Measurements from ENCODE around the gene IGLL5. TPM values are rescaled to one million over a fixed set of nuclear protein-coding genes. Genes with fewer than 3 reads are reported as not detected.

The IGLL5 gene
- polyA plus RNA-seq, 1 donor (not counting 4 experiments of a cell fraction or from before 2014, with no cell fraction given), result not detected

GRCh38 chr22:22908941-22909604 is 21.5 kb downstream of the IGLL5 start:
- FAIRE-seq (no peak), DNase-seq (ENCODE audit: low read depth, low spot score) (no peak)
- TF ChIP-seq EZH2 (IDR thresholded peaks at IDR 0.05; ENCODE audit: low read length), result no peak
- TF ChIP-seq, protein P1, sequence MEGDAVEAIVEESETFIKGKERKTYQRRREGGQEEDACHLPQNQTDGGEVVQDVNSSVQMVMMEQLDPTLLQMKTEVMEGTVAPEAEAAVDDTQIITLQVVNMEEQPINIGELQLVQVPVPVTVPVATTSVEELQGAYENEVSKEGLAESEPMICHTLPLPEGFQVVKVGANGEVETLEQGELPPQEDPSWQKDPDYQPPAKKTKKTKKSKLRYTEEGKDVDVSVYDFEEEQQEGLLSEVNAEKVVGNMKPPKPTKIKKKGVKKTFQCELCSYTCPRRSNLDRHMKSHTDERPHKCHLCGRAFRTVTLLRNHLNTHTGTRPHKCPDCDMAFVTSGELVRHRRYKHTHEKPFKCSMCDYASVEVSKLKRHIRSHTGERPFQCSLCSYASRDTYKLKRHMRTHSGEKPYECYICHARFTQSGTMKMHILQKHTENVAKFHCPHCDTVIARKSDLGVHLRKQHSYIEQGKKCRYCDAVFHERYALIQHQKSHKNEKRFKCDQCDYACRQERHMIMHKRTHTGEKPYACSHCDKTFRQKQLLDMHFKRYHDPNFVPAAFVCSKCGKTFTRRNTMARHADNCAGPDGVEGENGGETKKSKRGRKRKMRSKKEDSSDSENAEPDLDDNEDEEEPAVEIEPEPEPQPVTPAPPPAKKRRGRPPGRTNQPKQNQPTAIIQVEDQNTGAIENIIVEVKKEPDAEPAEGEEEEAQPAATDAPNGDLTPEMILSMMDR (optimal IDR thresholded peaks at IDR 0.05 in 1 of 3, IDR thresholded peaks at IDR 0.05 in 1 of 3, conservative IDR thresholded peaks at IDR 0.05 in 1 of 3; ENCODE audit: extremely low read depth in 1 of 3, insufficient read depth in 2 of 3, low read length in 3 of 3), result no peak
- Histone ChIP-seq H4K20me1 (ENCODE audit: control insufficient read depth, extremely low read depth, insufficient read depth, low read length) (no peaks in the 10 kb centered on the region), H3K36me3 (ENCODE audit: control insufficient read depth in 2 of 2, extremely low read depth in 1 of 2, insufficient read depth in 2 of 2, low read length in 2 of 2) (no peaks in the 10 kb centered on the region), H3K4me3 (ENCODE audit: control insufficient read depth in 2 of 3, extremely low read depth in 1 of 3, insufficient read depth in 2 of 3, low read depth in 1 of 3, low read length in 3 of 3) (no peak overlapping the region), H3K27ac (ENCODE audit: control insufficient read depth, insufficient read depth, low read length) (no peak overlapping the region), H3K27me3 (ENCODE audit: control insufficient read depth, extremely low read depth, insufficient read depth, low read length) (no peaks in the 10 kb centered on the region), H3K9ac (ENCODE audit: control insufficient read depth, extremely low read depth, insufficient read depth, low read length) (no peak overlapping the region), H3K79me2 (ENCODE audit: control insufficient read depth, insufficient read depth, low read length) (no peaks in the 10 kb centered on the region), H3K4me2 (ENCODE audit: control insufficient read depth, extremely low read depth, insufficient read depth, low read depth, low read length) (no peak overlapping the region), H2AFZ (ENCODE audit: control insufficient read depth, low read length) (no peak overlapping the region), H3K9me1 (ENCODE audit: control insufficient read depth, extremely low read depth, insufficient read depth, low read length) (no peaks in the 10 kb centered on the region), H3K9me3 (ENCODE audit: control insufficient read depth, low read depth, low read length) (no peaks in the 10 kb centered on the region), H3K4me1 (ENCODE audit: control insufficient read depth, extremely low read depth, insufficient read depth, low read length) (no peaks in the 10 kb centered on the region)
- dilution Hi-C loops (cut with MboI; ENCODE audit: extremely low pct_ligation_motif_present, low sequenced_read_pairs), result no loop called here

DNA sequence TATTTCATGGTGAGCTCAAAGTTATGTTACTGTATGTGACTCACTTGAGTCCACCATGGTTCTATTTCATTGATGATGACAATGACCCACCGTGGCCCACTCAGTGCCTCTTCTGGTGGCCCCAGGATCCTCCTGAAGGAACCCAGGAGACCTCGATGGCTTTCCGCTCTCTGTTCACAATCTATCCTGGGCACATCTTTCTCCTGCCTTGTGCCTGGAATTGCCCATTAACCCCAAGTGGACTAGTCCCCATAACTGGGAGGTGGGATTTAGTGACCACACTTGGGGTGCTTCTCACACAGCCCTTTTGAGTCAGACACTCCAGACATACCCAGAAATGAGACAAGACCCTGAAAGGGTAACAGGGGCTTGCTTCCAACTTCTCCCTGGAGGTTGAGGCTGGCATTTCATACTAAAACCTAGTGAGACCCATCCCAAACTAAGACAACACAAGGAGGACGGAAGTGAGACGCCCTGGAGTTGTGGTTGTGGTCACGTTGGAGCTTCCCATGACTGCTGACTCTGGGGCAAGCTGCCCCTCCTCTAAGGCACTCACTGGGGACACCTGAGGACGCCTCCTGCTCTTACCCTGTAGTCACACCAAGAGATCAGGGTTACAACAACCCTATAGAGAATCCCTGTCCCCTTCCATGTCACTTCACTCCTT is 22.1 kb downstream of the IGLL5 start:
- no peak for FAIRE-seq
- H3K36me3 ChIP-seq (ENCODE audit: control insufficient read depth in 2 of 2, extremely low read depth in 1 of 2, insufficient read depth in 2 of 2, low read length in 2 of 2), result no peaks in the 10 kb centered on the region
- TF ChIP-seq EZH2 (IDR thresholded peaks at IDR 0.05; ENCODE audit: low read length), result no peak
- TF ChIP-seq, protein P1 (optimal IDR thresholded peaks at IDR 0.05 in 1 of 3, IDR thresholded peaks at IDR 0.05 in 1 of 3, conservative IDR thresholded peaks at IDR 0.05 in 1 of 3; ENCODE audit: extremely low read depth in 1 of 3, insufficient read depth in 2 of 3, low read length in 3 of 3), result no peak

More for the DNA sequence above, 22.1 kb downstream of the IGLL5 start:
- Histone ChIP-seq H2AFZ (ENCODE audit: control insufficient read depth, low read length) (no peak overlapping the region), H4K20me1 (ENCODE audit: control insufficient read depth, extremely low read depth, insufficient read depth, low read length) (no peaks in the 10 kb centered on the region), H3K27me3 (ENCODE audit: control insufficient read depth, extremely low read depth, insufficient read depth, low read length) (no peaks in the 10 kb centered on the region), H3K27ac (ENCODE audit: control insufficient read depth, insufficient read depth, low read length) (no peak overlapping the region), H3K9ac (ENCODE audit: control insufficient read depth, extremely low read depth, insufficient read depth, low read length) (no peak overlapping the region), H3K79me2 (ENCODE audit: control insufficient read depth, insufficient read depth, low read length) (no peaks in the 10 kb centered on the region), H3K4me2 (ENCODE audit: control insufficient read depth, extremely low read depth, insufficient read depth, low read depth, low read length) (no peak overlapping the region), H3K4me3 (ENCODE audit: control insufficient read depth in 2 of 3, extremely low read depth in 1 of 3, insufficient read depth in 2 of 3, low read depth in 1 of 3, low read length in 3 of 3) (no peak overlapping the region), H3K4me1 (ENCODE audit: control insufficient read depth, extremely low read depth, insufficient read depth, low read length) (no peaks in the 10 kb centered on the region), H3K9me3 (ENCODE audit: control insufficient read depth, low read depth, low read length) (no peaks in the 10 kb centered on the region), H3K9me1 (ENCODE audit: control insufficient read depth, extremely low read depth, insufficient read depth, low read length) (no peaks in the 10 kb centered on the region)
- dilution Hi-C loops (cut with MboI; ENCODE audit: extremely low pct_ligation_motif_present, low sequenced_read_pairs), result no loop called here
- DNase-seq (ENCODE audit: low read depth, low spot score), result no peak
